Stimulated activated CD4-positive, alpha-beta T cell treated with anti-CD3 and anti-CD28 coated beads, TNF-alpha, amount 100 ng/mL, for 1 hour (primary cell): ENCODE measurements around the gene POU2AF2.
"Not testable (repeated sequence)": the region's sequence is repeated elsewhere in the genome, so short reads cannot be mapped to it uniquely, and the experiment has no call there.

ENCODE experiments used
- DNase-seq, 3 donors: peaks; one replicate each; pipeline ENCODE4 v3.0.0-alpha.2; 2020; ENCODE audit warnings: low read depth in 3 of 3, low spot score in 1 of 3

POU2AF2 gene

DNA sequence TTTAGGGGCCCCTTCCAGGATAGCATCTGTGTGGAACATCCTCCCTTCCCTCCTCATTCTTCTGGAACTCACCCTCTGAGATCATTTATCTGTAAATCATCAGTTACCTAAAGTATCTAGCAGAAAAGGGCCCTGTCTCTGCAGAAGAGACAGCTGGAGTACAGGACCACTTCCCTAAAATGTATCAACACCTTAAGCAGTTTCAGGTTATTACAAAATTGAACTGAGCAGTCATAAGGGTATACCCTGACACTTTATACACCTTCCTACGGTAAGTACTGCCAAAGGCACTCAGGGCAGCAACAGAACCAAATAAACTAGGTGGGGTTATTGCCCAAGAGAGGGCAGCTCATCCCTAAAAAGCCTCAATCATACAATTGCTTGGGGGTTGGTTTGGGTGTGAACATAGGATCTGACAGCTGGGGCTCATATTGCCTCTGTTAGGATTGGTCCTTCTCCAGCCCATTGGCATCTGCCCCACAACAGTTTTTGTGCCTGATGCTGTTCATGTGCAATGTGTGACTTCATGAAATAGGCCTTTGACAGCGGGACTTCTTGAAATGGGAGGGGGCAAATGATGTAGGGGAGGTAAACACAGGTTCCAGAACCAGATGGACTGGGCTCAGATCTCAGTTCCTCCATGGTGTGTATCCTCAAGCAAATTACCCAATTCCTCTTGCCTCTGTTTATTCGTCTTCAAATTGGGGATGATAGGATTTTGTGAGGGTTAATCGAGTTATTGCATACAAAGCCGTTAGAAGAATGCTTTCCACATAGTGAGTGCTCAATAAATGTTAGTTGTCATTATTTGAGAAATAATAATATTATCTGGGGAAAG is 55.7 kb downstream of the POU2AF2 start:
- DNase-seq = no peak

- no peak for DNase-seq
Measured at GRCh38 chr11:111301842-111302118, 56.3 kb downstream of the POU2AF2 start.

DNA sequence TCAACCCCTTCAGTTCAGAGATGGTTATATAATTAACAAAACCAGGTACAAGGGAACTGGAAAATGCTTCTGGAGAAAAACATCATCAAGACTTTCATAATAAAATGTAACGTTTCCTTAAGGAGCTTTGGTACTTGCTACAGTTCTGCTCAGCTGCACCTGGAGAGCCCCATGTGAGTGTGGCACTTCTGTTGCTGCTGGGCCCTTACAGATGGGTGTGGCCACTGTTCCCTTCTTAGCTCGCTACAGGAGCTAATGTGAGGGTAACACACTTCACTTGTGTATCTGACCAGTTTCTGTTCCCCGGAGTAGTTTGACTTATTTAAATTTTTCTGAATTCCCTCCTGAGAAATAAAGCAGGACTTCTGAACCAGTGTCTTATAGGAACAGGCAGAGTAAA is 56.8 kb downstream of the POU2AF2 start:
- DNase-seq = no peak

DNA sequence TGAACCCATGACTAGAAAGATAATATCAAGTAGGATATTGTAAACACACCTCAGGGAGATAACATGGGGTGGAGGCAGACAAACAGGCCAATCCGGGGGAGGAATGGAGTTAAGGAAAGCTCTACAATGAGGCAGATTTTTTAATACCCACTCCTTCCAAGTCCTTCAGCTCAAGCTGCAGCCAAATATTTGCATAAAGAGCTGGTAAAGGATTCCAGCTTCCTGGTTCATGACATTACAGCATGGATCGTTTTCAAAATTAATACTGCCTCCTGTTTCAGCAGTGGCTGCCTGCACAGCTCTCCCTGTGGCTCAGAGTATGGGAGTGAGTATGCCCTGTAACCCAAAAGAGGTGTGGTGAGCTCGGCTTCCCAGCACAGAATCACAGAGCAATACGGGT is 57.9 kb downstream of the POU2AF2 start:
- DNase-seq = no peak

DNA sequence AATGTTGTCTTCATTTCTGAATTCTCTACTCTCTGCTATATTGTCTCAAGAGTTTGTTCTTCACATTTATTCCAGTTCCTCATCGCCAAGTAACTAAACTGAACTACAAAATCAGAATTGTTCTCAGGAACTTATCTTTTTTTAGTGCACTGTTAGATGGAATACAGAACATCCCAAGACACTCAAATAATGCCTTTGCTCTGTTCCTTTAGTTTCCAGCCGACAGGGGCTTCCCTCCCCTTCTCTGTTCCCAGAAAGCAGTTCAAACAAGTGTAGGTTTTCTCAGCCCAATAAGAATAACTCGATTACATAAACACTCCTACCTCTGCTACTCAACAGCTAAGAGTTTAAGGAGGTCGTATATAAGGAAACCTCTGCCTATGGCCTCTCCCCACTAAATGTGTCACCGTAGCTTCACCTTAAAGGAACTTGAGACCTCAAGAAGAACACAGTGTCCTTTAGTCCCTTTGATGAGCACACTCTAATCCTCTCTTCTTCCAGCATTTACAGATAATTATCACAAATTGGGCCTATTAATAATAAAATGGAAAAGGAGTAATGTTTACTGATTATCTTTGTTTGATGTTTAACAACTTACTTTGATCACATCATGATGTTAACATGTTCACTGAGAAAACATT is 59.8 kb downstream of the POU2AF2 start:
- no peak for DNase-seq

GRCh38 chr11:111305876-111306275 is 60.4 kb downstream of the POU2AF2 start:
- DNase-seq = no peak

- no peak for DNase-seq
Measured at GRCh38 chr11:111306321-111306720, 60.8 kb downstream of the POU2AF2 start.

DNA sequence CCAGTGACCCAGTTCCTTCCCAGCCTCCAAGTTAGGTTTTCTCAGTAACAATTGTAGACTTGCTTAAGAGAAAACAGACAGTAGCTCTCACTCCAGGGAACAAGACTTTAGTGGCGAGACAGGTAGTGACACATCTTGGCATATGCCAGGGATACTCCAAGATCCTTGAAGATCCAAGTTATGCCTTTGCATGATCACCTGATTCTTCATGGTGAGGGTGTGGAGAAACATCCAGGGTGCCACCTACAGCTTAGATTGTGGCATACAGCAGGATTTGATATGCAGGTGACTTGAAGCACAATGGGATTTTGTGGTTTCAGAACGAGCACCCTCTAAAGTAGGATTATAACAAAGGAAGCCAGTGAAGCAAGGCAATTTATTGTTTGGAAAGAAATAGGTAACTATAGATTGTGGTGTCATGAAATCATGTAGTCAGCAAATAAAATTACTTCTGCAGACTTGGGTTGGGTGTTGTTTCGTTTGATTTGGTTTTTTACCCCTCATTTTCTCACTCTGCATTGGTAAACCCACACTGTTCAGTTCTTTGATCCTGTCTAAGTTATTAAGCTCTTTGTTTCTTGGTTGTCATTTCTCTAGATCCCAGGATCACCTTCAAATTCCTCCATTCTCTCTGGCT is 62.1 kb downstream of the POU2AF2 start:
- no peak for DNase-seq

DNA sequence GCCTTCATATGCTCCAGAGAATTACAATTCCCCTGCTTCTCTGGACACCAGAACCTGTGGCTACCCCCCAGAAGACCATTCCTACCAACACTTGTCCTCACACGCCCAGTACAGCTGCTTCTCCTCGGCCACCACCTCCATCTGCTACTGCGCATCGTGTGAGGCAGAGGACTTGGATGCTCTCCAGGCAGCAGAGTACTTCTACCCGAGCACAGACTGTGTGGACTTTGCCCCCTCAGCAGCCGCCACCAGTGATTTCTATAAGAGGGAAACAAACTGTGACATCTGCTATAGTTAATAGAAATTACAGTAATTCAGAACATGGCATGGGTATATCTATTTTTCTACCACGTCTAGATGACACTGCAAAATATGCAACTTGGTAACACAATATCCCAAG is 62.6 kb downstream of the POU2AF2 start:
- DNase-seq = no peak

- DNase-seq = no peak
Measured at GRCh38 chr11:111309215-111309915, 63.8 kb downstream of the POU2AF2 start.

- no peak for DNase-seq
Measured at GRCh38 chr11:111310088-111310487, 64.6 kb downstream of the POU2AF2 start.

- no peak for DNase-seq
Measured at GRCh38 chr11:111310723-111311122, 65.2 kb downstream of the POU2AF2 start.

DNA sequence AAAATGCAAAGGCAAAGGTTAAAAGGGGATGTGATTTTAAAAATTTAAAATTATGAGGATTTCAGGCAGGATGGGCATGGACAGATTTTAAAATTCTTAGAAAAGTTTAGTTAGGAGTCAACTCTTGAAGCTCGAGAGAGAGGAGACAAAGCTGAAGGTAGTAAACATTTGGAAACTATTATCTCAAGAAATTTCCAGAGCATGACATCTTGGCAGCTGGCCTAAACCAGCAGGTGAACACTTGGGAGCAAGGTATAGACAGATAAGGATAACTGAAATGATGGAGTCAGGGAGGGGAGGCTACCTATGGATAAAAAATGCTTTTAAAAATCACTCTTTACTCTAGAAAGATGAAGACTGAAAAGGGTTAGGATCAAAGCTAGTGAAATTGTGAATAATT is 66.6 kb downstream of the POU2AF2 start:
- no peak for DNase-seq

DNA sequence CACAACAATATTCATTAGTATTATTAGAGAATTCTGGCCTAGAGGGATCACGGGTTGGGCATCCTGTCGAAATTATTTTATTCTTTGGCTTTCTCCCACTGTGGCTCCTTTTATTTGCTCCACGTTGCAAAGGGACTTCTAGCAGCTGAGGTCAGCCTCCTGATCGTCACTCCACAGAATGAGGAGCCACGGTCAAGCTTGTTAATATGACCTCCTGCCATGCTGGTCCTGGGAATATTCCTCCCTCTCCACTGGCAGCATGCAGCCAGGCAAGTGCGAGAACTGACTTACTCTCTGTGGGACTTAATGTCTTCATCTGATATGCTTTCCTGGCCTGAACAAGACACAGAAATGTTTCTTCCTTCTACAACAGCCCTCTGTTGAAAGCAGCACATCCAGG is 73.8 kb downstream of the POU2AF2 start:
- DNase-seq = no peak

DNA sequence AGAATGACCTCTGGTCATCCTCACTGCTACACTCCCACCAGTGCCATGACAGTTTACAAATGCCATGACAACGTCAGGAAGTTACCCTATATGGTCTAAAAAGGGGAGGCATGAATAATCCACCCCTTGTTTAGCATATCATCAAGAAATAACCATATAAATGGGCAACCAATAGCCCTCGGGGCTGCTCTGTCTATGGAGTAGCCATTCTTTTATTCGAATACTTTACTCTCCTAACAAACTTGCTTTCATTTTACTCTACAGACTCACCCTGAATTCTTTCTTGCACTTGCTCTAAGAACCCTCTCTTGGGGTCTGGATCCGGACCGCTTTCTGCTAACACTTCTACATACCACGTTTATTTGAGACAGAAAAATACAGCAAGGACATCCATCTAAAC is 74.7 kb downstream of the POU2AF2 start:
- not testable (repeated sequence) for DNase-seq

DNA sequence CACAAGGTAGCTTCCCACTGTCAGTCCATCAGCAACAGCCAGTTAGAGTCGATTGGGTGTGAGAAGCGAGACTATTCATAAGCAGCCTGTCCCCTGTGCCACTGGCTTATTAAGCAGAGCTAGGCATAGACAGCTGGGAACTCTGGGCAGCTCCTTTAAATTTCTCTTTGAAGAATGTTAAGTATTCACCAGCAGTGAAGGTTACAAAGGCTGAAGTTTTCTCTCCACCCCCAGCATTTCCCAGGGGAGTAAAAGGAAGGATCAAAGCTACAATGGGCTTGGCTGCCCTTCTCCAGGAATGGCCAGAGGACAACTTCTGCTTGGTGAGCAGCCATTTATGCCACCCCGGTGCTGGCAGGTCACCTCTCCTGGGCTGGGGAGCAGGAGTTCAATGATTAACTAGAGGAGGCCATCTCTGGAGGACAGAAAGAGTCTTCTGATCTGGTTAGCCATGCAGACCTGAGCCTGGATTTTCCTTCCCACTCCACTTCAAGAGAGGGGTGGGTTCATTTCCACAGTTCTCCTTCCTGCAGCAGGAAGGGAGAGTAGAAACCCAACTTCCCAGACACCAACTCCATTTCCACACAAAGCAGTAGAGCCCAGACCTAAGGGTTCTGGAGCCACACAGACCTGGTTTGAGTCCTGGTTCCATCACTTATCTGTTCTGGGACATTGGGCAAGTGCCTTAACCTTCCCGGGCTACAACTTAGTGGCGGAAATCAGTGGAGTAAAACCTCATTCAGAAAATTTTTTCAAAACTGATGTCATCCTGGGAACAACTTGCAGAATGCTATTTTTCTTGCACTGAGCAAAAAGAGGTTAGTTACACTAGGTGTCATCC is 75.4 kb downstream of the POU2AF2 start:
- DNase-seq = no peak

GRCh38 chr11:111322534-111322933 is 77.0 kb downstream of the POU2AF2 start:
- DNase-seq = no peak

- DNase-seq = no peak
Measured at GRCh38 chr11:111324277-111324720, 78.8 kb downstream of the POU2AF2 start.

DNA sequence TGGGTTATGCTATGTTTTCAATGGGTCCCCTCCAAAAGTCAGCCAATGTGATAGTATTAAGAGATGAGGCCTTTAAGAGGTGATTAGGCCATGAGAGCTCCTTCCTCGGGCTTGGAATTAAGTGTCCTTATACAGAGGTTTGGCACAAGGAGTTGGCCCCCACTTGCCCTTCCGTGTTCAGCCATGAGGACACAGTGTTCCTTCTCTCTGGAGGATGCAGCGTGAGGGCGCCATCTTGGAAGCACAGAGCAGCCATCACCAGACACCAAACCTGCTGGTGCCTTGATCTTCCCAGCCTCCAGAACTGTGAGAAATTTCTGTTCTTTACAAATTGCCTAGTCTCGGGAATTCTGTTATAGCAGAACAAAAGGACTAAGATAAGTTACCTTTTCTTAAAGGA is 79.7 kb downstream of the POU2AF2 start:
- no peak for DNase-seq

DNA sequence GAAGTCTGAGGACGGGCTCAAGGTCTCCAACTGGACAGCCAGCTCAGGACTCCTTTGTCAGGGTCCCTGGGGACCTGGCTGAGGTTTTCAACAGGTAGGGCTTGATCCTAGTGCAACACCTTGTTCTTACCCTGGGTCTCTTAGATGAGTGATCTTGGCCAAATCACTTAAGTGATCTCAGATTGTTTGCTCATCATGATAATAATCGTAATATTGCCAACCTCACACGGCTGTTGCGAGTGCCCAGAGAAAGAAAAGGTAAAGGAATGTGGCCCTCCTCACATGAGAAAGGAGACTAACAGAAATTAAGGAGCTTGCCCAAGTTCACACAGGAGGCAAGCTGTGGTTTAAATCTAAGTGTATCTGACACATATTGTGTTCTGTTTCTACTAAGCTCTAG is 81.3 kb downstream of the POU2AF2 start:
- DNase-seq = no peak
